GM18867 (cell line): ENCODE measurements around the gene PIGT.

Experiments used
- ATAC-seq: cut with Tn5 transposase; IDR thresholded peaks from one replicate; pipeline ENCODE4 v1.9.1; 2021; ENCODE audit warnings: mild to moderate bottlenecking, moderate library complexity; ENCODE audit not compliant: unreplicated experiment

Gene PIGT

DNA sequence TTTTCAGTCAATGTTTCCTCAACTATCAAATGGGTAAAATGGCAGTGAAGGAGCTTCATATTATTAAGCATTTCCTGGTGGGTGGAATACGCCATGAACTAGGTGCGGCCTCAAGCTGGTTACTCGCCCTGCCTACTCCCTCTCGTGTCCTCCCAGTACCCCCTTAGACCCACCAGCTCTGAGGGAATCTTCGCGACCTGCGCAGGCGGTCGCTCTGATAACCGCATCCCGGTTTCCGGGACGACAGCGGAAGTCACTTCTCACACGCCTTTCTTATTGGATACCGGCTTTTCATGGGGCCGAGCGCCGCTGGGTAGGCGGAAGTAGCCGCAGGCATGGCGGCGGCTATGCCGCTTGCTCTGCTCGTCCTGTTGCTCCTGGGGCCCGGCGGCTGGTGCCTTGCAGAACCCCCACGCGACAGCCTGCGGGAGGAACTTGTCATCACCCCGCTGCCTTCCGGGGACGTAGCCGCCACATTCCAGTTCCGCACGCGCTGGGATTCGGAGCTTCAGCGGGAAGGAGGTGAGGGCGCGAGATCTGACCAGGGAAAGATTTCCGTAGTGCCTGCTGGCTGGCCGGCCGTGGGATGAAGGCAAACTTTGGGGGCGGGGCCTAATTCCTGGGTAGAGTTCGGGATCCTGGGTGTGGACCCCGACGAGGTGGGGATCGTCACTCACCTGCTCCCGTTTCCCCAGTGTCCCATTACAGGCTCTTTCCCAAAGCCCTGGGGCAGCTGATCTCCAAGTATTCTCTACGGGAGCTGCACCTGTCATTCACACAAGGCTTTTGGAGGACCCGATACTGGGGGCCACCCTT is at the start of gene PIGT:
Gene PIGT (plus strand): TSS at position 320 of the 816 bp plus-strand sequence. CDS start 16 bp downstream, at position 336.
- peak; percentile 64 for ATAC-seq

DNA sequence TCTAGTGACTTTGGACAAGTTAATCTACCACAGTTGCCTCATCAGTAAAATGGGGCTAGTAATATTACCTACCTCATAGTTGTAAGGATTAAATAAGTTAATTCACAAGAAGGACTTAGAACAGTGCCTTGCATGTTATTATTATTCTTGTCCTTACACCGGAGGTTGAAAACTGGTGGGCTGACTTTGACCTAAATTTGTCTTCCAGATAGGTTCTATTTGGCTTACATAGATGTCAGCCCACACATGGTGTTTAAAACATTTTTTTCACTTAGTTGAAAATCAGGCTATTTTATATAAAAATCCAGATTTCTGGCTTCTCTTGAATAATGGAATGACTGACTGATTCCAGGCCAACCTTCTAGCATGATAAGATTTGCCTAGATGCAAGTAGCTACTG is 49.7 kb upstream of the PIGT start:
- ATAC-seq: no peak

GRCh38 chr20:45366631-45367030 is 49.3 kb upstream of the PIGT start:
- no peak for ATAC-seq

DNA sequence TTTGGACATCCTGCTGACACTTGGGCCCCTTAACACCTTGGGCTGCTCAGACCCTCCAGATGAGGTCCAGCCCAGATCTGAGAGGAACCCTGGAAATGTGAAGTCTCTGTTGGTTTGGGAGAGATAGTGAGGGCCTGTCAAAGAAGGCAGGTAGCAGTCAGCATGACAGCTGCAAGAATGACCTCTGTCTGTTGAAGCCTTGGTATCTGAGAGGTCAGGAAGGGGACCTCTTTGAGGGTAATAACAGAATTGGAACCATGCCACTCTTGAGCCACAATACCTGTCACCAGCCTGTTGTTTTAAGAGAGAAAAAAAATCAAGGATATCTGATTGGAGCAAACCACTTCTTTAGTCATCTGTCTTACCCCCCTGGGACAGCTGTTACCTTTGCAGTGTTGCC is 48.8 kb upstream of the PIGT start:
- no peak for ATAC-seq

DNA sequence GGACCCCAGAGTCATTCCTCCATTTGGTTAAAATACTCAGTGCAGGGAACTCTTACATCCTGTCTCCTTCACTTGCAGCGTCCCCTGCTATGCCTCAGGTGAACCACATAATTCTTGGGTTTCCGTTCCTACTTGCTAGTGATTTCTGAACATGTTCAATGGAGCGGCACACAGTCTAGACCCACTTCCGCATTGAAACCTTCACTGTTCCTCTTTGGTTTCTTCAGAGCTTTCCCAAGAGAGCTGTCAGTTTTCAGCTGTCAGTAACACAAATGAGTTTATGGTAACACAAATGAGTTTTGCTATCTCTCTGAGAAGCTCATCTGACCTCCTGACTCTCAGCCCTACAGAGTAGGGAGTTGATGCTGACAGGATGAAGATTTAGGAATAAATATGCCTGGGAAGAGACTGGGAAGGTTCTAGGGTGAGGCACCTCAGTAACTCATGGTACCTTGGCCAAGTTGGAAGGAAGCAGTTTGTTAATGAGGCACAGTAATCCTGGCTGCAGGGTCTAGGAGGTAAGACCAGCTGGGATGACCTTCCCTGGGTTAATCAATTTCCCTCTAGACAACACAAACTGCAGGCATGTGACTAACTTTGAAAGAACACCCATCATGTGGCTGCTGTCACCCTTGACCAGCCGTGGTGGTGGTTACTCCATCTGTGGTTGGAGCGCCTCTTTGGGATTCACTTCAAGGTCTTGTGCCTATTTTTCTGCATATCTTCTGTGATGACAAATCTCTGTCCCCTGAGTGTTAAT is 47.5 kb upstream of the PIGT start:
- peak; percentile 83 for ATAC-seq

- ATAC-seq: no peak
Measured at GRCh38 chr20:45370571-45371160, 45.3 kb upstream of the PIGT start.

DNA sequence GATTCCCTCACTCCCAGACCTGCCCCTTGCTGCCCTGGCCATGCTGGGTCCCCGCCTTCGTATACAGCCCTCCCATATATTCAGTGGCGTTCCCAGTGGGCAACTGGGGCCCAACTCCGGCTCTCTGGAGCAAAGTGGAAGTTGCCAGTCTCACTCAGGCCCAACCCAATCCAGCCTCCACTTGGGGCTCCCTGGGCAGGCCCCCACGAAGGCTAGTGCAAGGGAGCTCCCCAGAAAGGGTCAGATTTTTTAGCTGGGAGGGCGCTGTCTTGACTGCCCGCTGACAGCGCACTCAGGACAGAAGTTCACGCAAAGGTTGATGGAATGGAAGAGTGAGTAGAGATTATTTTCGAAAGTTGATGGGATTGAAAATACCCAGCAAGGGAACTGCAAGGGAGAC is 43.7 kb upstream of the PIGT start:
- no peak for ATAC-seq

DNA sequence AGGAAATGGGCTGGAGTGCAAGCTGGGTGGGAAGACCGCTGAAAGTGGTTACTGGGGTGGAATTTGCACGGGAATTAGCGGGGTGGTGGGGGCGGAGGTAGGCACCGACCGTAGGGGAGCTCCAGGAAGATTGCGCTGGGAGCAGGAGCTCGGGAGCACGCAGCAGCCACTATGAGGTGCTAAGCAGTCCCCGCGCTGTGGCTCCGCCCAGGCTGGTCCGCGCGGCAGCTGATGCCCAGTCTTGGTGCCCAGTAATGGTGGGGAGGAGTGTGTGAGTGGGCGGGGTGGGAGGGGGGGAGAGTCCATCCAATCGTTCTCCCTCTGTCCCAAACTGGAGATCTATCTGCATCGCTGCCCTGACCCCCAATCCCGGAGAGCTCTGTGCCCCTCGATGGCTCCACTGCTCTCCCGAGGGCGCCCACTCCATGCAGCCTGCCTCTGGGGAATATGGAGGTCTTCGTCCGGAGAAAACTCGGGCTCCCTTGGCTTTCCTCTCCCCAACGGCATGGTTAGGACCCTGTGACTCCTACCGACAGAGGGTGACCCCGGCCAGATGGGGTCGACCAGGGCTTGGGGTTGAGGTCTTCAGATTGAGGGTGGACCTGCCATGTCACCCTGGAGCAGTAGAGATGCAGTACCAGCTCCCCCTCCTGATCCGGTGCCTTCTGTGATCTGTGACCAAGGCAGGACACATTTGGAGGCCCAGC is 43.1 kb upstream of the PIGT start:
- ATAC-seq: no peak

GRCh38 chr20:45373353-45374100 is 42.4 kb upstream of the PIGT start:
- ATAC-seq: peak; percentile 69

DNA sequence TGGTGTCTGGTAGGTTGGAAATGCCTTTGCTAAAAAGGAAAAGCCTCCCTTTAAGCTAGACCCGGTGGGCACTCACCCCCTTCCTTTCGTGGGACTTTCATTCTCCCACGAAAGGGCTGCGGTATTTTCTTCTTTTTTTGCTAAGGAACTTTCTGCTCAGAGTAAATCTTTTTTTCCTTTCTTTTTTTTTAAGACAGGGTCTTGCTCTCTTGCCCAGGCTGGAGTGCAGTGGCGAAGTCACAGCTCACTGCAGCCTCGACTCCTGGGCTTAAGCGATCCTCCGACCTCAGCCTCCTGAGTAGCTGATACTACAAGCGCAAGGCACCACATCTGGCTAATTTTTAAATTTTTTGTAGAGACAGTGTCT is 41.9 kb upstream of the PIGT start:
- no peak for ATAC-seq

DNA sequence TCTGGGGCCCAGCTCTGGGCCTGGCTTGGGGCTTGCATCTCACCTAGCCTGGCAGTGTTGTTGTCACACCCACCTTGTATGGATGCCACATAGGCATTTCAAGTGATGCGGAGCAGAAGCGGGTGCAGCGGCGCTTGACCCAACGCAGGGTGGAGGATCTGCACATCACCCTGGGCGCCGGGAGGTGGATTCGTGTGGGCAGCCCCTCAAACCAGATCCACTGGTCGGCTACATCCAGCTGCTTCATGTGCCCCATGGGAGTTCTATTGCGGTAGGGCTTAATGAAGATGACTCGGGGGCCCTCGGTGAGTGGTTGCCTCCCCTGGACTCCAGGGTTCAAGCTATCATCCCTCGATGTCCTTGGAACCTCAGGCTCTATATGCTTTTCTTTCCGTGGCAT is 41.0 kb upstream of the PIGT start:
- ATAC-seq: no peak

DNA sequence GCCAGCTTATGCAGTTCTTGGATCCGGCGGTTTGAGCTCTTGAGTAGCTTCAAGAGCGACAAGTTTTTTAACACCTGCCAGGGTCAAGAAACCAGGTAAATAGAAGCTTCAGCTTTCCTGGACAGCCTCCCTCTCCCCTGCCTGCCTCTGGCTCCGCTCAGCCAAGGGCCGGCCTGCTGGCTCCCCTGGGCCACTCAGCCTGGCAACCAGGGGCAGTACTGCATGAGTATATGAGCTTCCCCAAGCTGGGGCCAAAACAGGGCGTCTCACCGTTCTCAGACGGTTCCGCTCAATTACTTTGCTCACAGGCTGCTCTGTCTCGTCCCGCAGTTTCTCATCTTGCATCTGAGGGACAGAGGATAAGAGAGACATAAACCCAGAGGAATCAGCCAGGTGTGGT is 38.7 kb upstream of the PIGT start:
- ATAC-seq: no peak

DNA sequence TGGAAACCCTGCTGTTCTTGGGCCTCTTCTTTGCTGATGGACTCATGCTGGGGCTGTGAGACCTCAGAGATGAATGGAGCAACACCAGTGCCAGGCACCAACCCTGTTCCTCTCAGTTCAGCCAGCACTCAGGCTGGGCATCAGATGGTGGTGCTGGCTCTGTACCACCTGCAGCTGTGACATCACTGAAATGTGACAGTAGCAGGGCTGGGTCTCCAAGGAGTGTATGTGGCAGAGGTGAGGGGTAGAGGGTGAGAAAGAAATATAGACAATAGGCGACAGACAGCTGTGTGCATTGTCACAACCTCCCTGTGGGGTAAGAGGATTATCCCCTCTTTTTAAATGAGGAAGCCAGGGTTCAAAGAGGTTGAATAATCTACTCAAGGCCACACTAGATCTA is 37.8 kb upstream of the PIGT start, which contains the start of gene TP53TG5:
Gene TP53TG5 (minus strand): TSS at position 135 of the 400 bp plus-strand sequence. CDS start 89 bp downstream, at position 46.
- no peak for ATAC-seq

DNA sequence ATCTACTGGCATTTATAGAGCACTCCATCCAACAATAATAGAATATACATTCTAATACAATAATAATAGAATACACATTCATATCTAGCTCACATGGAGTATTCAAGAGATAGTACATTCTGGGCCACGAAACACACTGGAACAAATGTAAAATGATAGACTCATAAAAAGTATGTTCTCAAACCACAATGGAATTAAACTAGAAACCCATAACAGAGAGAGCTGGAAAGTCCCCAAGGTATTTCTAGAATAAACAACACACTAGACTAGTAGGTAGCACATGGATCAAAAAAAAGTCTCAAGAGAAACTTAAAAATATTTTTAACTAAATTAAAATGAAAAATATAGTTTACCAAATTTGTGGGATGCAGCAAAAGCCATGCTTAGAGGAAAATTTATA is 28.7 kb upstream of the PIGT start:
- no peak for ATAC-seq

- ATAC-seq: no peak
Measured at GRCh38 chr20:45390931-45391330, 25.0 kb upstream of the PIGT start.

DNA sequence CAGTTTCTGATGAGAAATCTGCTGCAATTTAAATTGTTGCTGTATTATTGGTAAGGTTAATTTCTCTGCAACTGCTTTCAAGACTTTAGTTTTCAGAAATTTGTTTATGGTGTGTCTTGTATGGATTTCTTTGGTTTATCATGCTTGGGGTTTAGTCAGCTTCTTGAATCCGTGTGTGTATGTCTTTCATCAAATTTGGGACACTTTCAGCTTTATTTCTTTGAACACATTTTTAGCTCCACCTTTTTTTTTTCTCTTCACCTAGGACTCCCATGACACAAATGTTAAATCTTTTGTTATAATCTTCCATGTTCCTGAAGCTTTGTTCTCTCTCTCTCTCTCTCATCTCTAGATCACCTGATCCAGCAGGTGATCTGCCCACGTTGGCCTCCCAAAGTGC is 24.4 kb upstream of the PIGT start:
- ATAC-seq: no peak

- ATAC-seq: no peak
Measured at GRCh38 chr20:45392733-45393132, 23.2 kb upstream of the PIGT start.

- no peak for ATAC-seq
Measured at GRCh38 chr20:45394221-45395113, 21.5 kb upstream of the PIGT start.

GRCh38 chr20:45395114-45395415 is 20.9 kb upstream of the PIGT start:
- no peak for ATAC-seq

GRCh38 chr20:45399018-45399417 is 16.9 kb upstream of the PIGT start:
- ATAC-seq: no peak
